Nephron (organoid): ENCODE data around the gene IL7R.
A peak's percentile ranks its signal among the peaks of the same experiment; 100 is the strongest.
"Not testable (repeated sequence)": the region's sequence is repeated elsewhere in the genome, so short reads cannot be mapped to it uniquely, and the experiment has no call there.

ENCODE experiments used
- H3K27ac Mint-ChIP-seq, 3 experiments: 2 replicates each; pipeline ENCODE4 v1.8.0; 2020; ENCODE audit warnings: mixed read lengths in 3 of 3, mild to moderate bottlenecking in 2 of 3, moderate library complexity in 1 of 3
- H3K27me3 Mint-ChIP-seq: 2 replicates; pipeline ENCODE4 v1.8.0; 2021; ENCODE audit warnings: low read depth, mild to moderate bottlenecking, moderate library complexity, mixed read lengths
- H3K36me3 Mint-ChIP-seq: 2 replicates; pipeline ENCODE4 v1.8.0; 2020; ENCODE audit warnings: low read depth, mixed read lengths
- H3K4me1 Mint-ChIP-seq: 2 replicates; pipeline ENCODE4 v1.8.0; 2020; ENCODE audit warnings: mixed read lengths
- H3K4me3 Mint-ChIP-seq, 3 experiments: 2 replicates each; pipeline ENCODE4 v1.8.0; 2020; ENCODE audit warnings: mild to moderate bottlenecking in 3 of 3, mixed read lengths in 3 of 3, moderate library complexity in 2 of 3
- H3K9me3 Mint-ChIP-seq: 2 replicates; pipeline ENCODE4 v1.8.0; 2020; ENCODE audit warnings: mixed read lengths
- CTCF ChIP-seq, 3 experiments: fragments of 200-600 bp; sonication (generic); IDR thresholded peaks; one replicate each; pipeline ENCODE4 v1.5.0; 2021; ENCODE audit warnings: antibody characterized with exemption in 3 of 3; ENCODE audit not compliant: unreplicated experiment in 3 of 3

IL7R gene

DNA sequence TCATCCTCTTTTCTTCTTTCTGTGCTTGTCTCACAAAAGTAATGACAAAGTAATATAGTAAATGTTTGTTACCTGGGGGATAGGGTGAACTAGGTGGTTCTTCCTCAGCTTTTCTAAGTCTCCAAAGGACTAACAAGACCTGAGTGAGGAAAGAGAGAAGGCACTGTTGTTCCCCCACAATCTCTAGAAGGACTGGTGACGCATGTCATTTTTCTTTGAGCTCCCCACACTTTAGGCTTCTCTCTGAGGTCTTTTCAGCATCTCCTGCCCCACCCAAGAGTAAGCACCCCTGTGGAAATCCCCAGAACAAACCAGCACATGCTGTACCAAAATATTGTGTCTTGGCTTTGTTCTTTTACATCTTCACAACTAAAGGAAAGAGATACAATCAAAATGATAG is 2.4 kb upstream of the IL7R start:
- Mint-ChIP-seq H3K27ac (peak overlapping the region in 2 of 3 experiments; percentile 10 to 38), H3K9me3 (no peaks in the 10 kb centered on the region), H3K4me3 (no peak overlapping the region), H3K4me1 (peaks cover 40% of the 10 kb centered on the region), H3K36me3 (no peaks in the 10 kb centered on the region), H3K27me3 (no peaks in the 10 kb centered on the region)
- no peak for TF ChIP-seq CTCF (IDR thresholded peaks at IDR 0.05; ENCODE audit: unreplicated experiment in 3 of 3)

DNA sequence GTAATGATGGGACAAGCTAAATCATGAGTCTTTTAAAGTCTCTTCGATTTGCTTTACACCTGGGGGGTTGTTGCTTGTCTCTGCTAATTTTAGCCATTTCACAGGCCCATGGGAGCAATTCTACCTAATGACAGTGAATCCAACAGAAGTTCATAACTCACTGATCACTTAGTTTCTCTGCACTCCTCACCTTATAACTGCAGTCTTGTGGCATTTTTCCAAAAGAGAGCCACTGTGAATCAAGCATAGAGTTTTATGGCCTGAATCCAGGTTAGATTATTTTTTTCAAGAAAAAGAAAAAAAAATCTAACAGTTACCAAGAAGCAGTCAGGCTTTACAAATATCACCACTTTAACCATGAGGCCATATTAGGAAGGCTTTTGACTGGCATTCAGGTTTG is 1.5 kb upstream of the IL7R start:
- Mint-ChIP-seq H3K36me3 (no peaks in the 10 kb centered on the region), H3K27ac (peak overlapping the region in 2 of 3 experiments; percentile 13 to 60), H3K27me3 (no peaks in the 10 kb centered on the region), H3K4me1 (peaks cover 40% of the 10 kb centered on the region), H3K9me3 (no peaks in the 10 kb centered on the region), H3K4me3 (no peak overlapping the region)
- no peak for TF ChIP-seq CTCF (IDR thresholded peaks at IDR 0.05; ENCODE audit: unreplicated experiment in 3 of 3)

- H3K4me1 Mint-ChIP-seq, result peaks cover 40% of the 10 kb centered on the region
- H3K27me3 Mint-ChIP-seq, H3K36me3 Mint-ChIP-seq, H3K9me3 Mint-ChIP-seq, H3K4me3 Mint-ChIP-seq: not testable (repeated sequence)
- H3K27ac Mint-ChIP-seq, result peak overlapping the region in 2 of 3 experiments; percentile 40 to 60
These were observed 416 bp upstream of the IL7R start for GRCh38 chr5:35856186-35856764.

DNA sequence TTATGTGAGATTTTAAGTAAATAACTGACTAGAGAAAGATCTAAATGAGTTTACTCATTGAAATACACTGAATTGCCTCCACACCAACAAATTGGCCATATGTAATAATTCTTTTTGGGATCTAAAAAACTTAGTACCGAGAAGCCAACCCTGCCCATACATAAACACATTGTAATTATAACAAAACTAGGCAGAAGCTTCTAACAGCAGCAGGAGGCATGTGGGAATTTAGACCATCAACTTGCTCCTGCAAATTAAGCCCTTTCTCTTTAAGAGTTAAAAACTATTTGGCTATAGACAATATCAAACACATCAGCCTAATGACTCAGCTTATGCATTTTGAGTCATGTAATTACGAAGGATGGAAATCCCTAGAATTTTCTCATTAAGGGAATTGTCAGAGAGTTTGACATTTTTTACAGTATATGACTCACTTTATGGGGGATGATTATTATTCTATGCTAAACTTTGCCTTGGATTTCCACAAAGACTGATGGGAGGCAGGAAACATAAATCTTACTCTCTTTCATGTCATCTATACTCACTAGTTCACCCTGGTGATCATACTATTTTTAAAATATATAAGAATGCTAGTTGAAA is 1.0 kb downstream of the IL7R start:
- Mint-ChIP-seq H3K4me1 (peaks cover 35% of the 10 kb centered on the region), H3K27ac (peak overlapping the region in 1 of 3 experiments; percentile 61), H3K36me3 (no peaks in the 10 kb centered on the region), H3K27me3 (no peaks in the 10 kb centered on the region), H3K9me3 (no peaks in the 10 kb centered on the region), H3K4me3 (no peak overlapping the region)
- TF ChIP-seq CTCF (IDR thresholded peaks at IDR 0.05; ENCODE audit: unreplicated experiment in 3 of 3), result no peak

GRCh38 chr5:35859101-35859661 is 2.5 kb downstream of the IL7R start:
- no peak for TF ChIP-seq CTCF (IDR thresholded peaks at IDR 0.05; ENCODE audit: unreplicated experiment in 3 of 3)

GRCh38 chr5:35860686-35861085 is 4.0 kb downstream of the IL7R start:
- no peak for TF ChIP-seq CTCF (IDR thresholded peaks at IDR 0.05; ENCODE audit: unreplicated experiment in 3 of 3)
- Mint-ChIP-seq H3K36me3 (no peaks in the 10 kb centered on the region), H3K4me1 (peaks cover 13% of the 10 kb centered on the region), H3K4me3 (no peak overlapping the region), H3K9me3 (peaks cover 5% of the 10 kb centered on the region), H3K27ac (no peak overlapping the region), H3K27me3 (no peaks in the 10 kb centered on the region)

More at GRCh38 chr5:35859101-35859661, 2.5 kb downstream of the IL7R start:
- H3K4me1 Mint-ChIP-seq, result peaks cover 28% of the 10 kb centered on the region
- no peaks in the 10 kb centered on the region for H3K27me3 Mint-ChIP-seq
- H3K36me3 Mint-ChIP-seq, result no peaks in the 10 kb centered on the region
- H3K4me3 Mint-ChIP-seq, result no peak overlapping the region
- H3K27ac Mint-ChIP-seq, result peak overlapping the region in 1 of 3 experiments; percentile 20
- H3K9me3 Mint-ChIP-seq, result peaks cover 3% of the 10 kb centered on the region
